Kidney epithelial cell (primary cell): ENCODE results near the gene URB1. TPM values are rescaled to one million over a fixed set of nuclear protein-coding genes. Genes with fewer than 3 reads are reported as not detected.

Source experiments
- DNase-seq: peaks from one replicate; pipeline ENCODE4 v3.0.0-alpha.2; 2010; ENCODE audit warnings: low read depth
- H3K27me3 ChIP-seq: 2 replicates; pipeline ENCODE4 v1.6.0; 2011; ENCODE audit warnings: low read length; ENCODE audit not compliant: control insufficient read depth, insufficient read depth
- H3K36me3 ChIP-seq: 2 replicates; pipeline ENCODE4 v1.5.1; 2011; ENCODE audit warnings: low read length; ENCODE audit not compliant: control insufficient read depth, insufficient read depth
- H3K4me3 ChIP-seq: 2 replicates; pipeline ENCODE4 v1.5.1; 2011; ENCODE audit warnings: low read depth, mild to moderate bottlenecking, control low read depth, low read length
- total RNA-seq: library from RNA; depleted of rRNA; stranded (reverse); fragments of >200 nt; gene quantifications from 2 replicates; pipeline ENCODE4 v1.2.3, GENCODE V29; 2015
- TF ChIP-seq, protein P1 (sequence below): IDR thresholded peaks from 2 replicates; pipeline ENCODE4 v1.5.1; 2011; ENCODE audit warnings: mild to moderate bottlenecking, moderate library complexity, low read length, control low read depth, inconsistent platforms; ENCODE audit not compliant: insufficient read depth, poor library complexity, severe bottlenecking

Gene URB1
- total RNA-seq, 1 donor from 2014 or later: 17.8 TPM

DNA sequence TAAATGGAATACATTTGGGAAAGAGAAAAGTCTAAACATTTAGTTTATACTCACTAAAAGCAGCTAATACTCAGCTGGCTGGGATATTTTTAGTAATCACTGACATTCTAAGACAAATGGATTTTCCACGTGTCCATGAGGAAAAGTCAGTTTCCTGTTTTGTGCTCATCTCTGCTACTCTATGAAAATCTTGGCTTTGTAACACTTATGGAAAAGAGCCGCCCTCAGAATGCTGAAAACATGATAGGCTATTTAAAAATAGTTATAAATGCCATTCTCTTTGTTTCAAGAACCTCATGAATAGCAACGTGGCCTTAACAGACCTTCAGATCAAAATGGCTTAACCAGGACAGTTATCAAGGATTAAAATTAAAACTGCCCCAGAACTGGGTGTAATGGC is 64.2 kb downstream of the URB1 start:
- peaks cover 3% of the 10 kb centered on the region for H3K36me3 ChIP-seq
- TF ChIP-seq, protein P1, sequence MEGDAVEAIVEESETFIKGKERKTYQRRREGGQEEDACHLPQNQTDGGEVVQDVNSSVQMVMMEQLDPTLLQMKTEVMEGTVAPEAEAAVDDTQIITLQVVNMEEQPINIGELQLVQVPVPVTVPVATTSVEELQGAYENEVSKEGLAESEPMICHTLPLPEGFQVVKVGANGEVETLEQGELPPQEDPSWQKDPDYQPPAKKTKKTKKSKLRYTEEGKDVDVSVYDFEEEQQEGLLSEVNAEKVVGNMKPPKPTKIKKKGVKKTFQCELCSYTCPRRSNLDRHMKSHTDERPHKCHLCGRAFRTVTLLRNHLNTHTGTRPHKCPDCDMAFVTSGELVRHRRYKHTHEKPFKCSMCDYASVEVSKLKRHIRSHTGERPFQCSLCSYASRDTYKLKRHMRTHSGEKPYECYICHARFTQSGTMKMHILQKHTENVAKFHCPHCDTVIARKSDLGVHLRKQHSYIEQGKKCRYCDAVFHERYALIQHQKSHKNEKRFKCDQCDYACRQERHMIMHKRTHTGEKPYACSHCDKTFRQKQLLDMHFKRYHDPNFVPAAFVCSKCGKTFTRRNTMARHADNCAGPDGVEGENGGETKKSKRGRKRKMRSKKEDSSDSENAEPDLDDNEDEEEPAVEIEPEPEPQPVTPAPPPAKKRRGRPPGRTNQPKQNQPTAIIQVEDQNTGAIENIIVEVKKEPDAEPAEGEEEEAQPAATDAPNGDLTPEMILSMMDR: no peak
- no peak for DNase-seq

DNA sequence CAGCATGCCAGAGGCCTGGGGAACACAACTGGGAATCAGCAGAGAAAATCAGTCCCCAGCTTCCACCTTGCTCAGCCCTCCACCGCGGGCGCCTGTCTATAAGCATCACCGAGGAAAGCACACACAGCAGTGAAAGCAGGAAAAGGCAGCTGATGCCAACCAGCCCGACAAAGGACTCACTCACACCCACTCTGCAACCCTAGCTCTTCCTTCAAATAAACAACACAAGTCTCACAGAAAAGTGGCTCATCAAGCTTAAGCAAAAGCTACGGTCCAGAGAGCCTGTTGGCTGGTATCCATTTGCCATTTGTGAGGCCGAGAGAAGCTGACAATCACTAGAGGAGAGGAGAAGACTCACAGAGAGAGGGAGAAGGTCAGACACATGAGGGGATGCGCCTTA is 67.1 kb downstream of the URB1 start:
- DNase-seq: no peak
- Histone ChIP-seq H3K27me3 (no peaks in the 10 kb centered on the region), H3K36me3 (peaks cover 2% of the 10 kb centered on the region), H3K4me3 (no peak overlapping the region)
- TF ChIP-seq, protein P1: no peak

More for the DNA sequence above, 64.2 kb downstream of the URB1 start:
- Histone ChIP-seq H3K4me3 (no peak overlapping the region), H3K27me3 (no peaks in the 10 kb centered on the region)

DNA sequence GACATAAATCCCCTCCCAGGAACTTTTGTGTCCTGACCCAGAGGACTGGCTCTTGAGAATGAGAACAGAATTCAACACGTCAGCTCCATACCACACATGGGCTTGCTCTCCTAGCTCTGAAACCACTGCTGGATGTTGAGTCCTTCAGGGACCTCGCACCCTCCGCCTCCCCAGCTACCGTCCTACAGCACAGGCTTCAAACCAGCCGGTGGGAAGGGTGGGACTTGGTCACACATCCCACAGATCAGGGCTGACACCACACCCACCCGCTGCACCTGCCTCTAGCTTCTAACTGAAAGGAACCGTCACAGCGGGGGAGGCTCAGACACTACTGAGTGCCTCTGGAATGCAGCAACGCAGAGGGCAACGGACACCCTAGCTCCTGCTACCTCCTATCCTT is 70.1 kb downstream of the URB1 start:
- H3K36me3 ChIP-seq: peaks cover 2% of the 10 kb centered on the region
- no peak for DNase-seq
- H3K4me3 ChIP-seq: no peak overlapping the region
- no peaks in the 10 kb centered on the region for H3K27me3 ChIP-seq
- TF ChIP-seq, protein P1: no peak

DNA sequence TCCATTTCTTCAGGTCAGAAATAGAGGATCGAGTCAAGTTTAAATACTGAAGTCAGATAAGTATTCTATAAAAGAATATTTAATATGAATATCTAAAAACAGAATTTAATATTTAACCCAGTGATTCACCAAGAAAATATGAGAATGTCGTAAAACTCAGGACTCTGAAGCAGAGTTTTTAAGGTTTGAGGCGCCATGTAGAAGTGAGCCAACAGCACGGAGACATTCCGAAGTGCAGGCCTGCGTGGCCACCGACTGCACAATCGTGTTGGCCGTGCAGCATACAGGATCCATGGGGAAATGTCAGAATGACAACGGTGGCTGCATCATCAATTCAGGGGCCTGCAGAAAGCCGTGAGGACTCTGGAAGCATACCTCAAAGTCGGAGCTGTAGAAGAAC is 70.7 kb downstream of the URB1 start:
- Histone ChIP-seq H3K27me3 (no peaks in the 10 kb centered on the region), H3K4me3 (no peak overlapping the region), H3K36me3 (peaks cover 2% of the 10 kb centered on the region)
- DNase-seq: no peak
- TF ChIP-seq, protein P1: no peak

DNA sequence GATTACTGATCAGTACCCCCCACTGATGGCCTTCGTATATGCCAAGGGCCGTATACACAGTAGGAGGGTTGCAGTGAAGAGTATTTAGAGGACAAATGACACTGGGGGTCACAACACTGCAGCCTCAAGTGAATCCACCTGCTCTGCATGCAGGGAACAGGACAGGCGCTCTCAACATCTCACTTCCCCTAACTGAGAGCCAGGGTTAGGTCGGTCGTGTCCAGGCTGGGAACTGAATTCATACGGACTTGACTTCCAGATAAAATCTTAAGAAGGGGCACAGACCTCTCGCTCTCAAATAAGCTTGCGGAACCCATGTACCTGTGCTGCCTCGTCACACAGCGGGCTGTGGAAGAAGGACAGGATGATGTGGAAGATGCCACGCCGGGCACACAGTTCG is 71.3 kb downstream of the URB1 start:
- H3K27me3 ChIP-seq: no peaks in the 10 kb centered on the region
- no peak overlapping the region for H3K4me3 ChIP-seq
- DNase-seq: no peak
- TF ChIP-seq, protein P1: no peak
- H3K36me3 ChIP-seq: peaks cover 2% of the 10 kb centered on the region

DNA sequence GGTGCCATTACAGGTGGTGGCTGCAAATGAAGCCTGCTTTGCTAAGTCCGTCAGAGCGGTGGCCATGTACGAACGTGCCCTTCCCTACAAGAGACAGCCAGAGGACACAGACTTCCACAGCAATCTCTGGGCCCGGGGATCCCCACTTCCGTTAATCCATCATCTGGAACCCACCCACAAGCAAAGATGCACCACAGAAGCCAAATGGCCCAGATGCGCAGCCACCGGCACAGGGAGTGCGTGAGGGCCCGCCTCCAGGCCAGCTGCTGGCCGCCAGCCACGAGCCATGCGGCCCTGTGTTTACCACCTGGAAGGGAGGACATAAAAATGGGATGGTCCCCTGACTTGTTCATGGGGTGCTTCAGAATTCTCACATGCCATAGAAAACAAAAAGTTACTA is 72.1 kb downstream of the URB1 start:
- no peaks in the 10 kb centered on the region for H3K27me3 ChIP-seq
- no peak for DNase-seq
- H3K36me3 ChIP-seq: peaks cover 2% of the 10 kb centered on the region
- H3K4me3 ChIP-seq: no peak overlapping the region
- TF ChIP-seq, protein P1: no peak
